C4-2B (cell line): ENCODE measurements around the gene HOXD12.

Experiments used
- H3K27ac ChIP-seq: fragments of 450-650 bp; 2 replicates; pipeline ENCODE4 v1.5.1; 2017
- CTCF ChIP-seq: fragments of 450-650 bp; conservative IDR thresholded peaks from 2 replicates; pipeline ENCODE4 v1.5.1; 2017; ENCODE audit warnings: mild to moderate bottlenecking
- ZFX ChIP-seq: fragments of 450-650 bp; IDR thresholded peaks from 2 replicates; pipeline ENCODE4 v1.6.1; 2017

Gene HOXD12

DNA sequence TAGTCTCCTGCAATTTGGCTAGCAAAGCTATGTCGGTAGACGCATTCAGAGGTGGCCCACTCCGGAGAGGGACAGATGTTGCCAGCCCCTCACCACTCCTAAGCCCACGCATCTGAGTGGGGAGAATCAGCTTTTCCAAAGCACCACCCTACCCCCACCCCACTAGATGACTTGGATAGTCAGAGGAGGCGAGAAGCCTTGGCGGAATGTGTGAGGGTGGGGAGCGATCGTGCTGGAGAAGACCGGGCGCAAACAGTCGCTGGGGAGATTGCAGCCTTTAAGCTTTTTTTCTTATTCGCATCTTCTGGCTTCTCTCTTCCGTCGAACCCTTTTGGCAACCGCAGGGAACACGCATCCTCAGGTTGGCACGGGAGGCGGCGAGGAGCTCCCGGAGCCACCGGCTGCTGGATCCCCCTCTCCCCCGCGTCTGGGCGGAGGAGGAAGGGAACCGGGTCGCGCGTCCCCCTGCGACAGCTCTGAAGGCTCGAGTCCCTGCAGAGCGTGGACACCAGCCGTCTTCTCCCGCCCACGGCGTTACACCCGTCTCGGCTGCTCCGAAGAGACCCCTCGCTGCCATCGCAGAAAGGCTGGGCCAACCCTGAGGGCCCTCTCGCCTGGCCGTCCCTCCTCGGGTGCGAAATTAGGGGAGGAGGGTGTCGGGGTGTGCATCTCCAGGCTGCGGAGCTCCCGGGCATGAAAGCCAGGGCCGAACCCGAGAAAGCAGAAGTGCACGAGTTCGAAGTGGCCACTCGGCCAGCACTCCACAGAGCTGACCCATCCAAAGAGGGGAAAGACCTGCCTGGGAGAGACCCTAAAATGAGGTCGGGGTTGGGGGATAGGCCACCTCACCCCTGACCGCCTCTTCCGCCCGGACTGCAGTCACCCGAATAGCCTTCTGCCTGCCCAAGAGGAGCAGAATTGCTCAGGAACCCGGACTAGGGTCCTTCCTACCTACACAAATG lies 28.0 kb upstream of the HOXD12 start:
- TF ChIP-seq ZFX, result no peak
- TF ChIP-seq CTCF, result no peak
- H3K27ac ChIP-seq, result no peak overlapping the region

DNA sequence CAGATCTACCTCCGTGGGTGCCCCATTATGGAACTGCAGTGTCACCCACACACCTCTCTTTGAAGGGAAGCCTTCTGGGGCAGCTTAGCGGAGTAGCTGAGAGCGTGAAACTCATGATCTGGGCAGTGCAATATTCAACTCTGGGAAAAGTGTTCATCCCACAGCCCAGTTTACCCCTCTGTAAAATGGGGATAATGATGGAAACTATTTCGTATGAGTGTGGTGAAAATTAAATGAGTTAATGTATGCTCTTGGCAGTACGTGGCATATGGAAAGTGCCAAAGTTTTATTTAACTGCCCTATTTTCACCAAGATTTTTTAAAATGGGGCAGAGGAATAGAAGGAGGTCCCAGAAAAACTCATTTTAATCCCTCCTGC lies 27.3 kb upstream of the HOXD12 start:
- TF ChIP-seq ZFX (no peak), CTCF (no peak)
- no peak overlapping the region for H3K27ac ChIP-seq

DNA sequence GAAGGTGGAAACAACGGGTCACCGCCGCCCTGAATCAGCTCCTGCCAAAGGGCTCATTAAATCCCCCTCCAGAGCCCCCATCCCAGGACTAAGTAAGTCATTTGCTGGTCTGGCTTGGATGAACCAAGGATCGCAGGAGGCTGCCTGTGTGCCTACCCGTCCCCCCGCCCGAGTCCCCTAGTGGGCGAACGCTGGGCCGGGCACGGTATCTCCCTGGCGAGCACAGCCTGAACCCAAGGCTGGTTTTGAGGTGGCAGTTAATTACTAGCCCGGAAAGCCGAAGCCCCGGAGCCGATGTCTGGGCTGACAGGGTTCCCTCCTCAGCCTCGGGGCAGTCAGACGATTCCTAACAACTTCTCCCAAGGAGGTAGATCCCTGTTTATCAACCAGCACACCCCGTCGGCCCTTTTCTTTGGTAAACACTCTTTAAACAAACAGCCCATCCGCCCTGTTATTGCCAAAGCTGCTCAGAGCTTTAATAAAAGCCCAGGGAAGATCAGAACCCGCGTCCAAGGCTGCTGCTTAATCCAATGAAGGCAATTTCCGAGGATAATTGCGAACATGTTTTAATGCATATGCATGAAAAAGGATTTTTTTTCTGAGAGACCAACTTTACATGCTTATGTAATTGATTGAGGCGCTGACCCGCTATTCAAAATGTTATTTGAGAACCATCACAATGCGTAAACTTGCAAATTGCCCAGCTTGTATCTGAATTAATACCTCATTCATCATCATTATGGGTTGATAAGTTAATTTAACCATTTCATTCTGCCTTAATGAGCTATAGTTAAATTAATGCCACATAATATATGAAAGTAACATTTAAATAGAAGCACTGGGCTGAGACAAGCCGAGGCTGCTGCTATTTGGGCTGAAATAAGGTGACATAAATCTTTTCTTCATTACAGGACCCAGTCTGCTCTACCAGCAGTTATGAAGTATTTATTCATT lies 26.4 kb upstream of the HOXD12 start:
- TF ChIP-seq CTCF, result no peak
- no peak for TF ChIP-seq ZFX
- no peak overlapping the region for H3K27ac ChIP-seq

- TF ChIP-seq CTCF (no peak), ZFX (no peak)
- H3K27ac ChIP-seq, result no peak overlapping the region
These were observed 24.6 kb upstream of the HOXD12 start for GRCh38 chr2:176074919-176075425.

DNA sequence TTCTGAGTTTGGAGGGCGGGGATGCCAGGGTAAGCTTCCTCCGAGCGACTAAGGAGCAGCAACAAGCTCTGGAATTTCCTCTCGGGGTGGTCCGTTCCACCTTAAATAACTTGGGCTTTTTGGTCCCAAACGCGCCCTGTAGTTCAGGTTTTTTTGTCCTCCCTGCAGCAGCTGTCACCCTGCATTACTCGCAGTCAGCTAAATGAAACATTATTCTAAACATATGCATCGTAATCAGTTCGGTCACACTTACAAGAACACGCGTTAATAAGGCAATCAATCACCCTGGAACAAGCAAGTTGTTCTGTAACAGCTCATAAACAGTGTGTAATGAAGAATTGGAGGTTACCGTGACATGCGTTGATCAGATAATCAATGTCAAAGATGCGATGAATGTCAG lies 24.1 kb upstream of the HOXD12 start:
- no peak for TF ChIP-seq CTCF
- no peak for TF ChIP-seq ZFX
- H3K27ac ChIP-seq, result no peak overlapping the region

DNA sequence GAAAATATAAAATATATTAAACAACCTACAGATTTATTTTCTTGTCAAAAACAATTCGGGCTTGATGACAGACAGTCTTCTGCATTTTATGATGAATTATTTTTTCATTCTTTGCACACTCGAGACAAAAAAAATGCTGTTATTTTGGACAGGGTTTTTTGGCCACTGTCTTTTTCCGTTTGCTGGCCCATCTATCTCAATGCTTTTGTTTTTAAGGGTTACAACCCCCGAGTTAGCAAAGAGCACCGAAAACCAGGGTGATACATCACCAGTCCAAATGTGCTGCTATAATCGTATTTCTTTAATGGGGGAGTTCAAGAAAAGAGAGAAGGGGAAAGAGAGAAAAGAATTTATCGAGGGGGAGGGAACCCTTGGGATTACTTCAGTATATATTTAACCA lies 23.5 kb upstream of the HOXD12 start:
- TF ChIP-seq CTCF, result no peak
- TF ChIP-seq ZFX, result no peak
- no peak overlapping the region for H3K27ac ChIP-seq
